Inferior parietal cortex (tissue), 1 donor: ENCODE measurements around the gene GJD2.

ENCODE experiments used
- DNase-seq: peaks from one replicate; pipeline ENCODE4 v3.0.0-alpha.2; 2016; ENCODE audit errors: extremely low spot score

GJD2 gene

DNA sequence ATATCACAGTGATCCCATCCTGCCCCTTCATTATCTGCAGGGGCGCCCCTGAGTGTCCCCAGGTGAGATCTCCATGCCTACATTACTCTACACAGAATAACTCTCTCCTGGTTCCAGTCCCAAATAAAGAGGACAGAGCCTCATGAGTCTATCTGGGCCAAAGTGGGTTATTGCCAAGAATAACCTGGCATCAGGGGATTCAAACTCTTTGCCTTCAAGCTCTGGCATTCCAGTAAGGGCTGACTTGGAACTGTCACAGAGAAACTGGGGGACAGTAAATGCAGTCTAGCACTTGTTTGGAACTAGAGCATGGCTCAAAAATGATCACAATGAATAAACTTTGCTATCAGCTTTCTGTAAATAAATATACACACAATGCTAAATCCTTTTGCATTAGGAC lies 30.3 kb downstream of the GJD2 start:
- no peak for DNase-seq

DNA sequence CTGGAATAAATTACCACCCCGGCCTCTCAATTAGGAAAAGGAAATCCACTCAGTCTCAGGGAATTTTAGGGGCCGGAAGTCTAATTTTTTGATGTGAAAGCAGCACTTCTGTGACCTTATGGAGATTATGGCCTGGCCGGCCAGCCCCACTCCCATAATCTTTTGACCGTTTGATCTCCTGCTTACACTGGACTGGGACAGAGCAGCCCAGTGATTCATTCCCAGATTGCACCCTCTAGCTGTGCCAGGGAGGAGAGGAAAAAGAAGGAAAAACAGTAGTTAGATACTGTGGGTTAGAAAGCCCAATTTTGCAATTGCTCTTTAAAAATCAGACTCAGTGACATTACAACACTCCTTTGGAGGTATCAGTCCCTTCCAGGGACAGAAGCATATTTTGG lies 32.4 kb downstream of the GJD2 start:
- peak; percentile 39 for DNase-seq

DNA sequence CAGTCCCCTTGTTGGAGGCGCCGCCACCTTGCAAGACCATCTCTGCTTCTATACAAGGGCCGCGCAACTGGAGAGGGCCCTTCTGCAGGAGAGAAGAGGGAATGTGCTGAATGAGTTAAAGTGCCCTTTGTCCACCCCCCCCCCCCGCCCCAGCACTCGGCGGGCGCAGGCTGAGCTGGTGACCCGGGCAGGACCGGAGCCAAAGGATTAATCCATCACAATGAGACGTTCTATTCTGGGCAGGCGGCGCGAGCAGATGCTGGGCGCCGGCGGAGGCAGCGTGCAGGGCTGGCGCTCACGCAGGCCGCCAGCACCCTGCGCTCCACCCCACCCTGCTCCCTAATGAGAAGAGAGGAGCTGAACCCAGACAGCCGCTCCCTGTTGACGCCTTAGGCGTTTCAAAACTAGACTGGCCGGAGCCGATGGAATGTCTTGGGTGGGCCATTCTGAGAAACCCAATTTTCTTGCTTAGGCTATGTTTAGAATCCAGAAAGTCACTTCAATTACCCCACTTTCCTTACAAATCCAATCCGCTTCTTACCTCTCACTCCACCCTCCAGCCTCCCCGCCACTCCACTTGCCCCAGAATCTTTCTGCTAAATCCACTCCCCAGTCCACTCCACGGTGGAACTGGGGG lies 32.9 kb downstream of the GJD2 start:
- DNase-seq = peak; percentile 38

DNA sequence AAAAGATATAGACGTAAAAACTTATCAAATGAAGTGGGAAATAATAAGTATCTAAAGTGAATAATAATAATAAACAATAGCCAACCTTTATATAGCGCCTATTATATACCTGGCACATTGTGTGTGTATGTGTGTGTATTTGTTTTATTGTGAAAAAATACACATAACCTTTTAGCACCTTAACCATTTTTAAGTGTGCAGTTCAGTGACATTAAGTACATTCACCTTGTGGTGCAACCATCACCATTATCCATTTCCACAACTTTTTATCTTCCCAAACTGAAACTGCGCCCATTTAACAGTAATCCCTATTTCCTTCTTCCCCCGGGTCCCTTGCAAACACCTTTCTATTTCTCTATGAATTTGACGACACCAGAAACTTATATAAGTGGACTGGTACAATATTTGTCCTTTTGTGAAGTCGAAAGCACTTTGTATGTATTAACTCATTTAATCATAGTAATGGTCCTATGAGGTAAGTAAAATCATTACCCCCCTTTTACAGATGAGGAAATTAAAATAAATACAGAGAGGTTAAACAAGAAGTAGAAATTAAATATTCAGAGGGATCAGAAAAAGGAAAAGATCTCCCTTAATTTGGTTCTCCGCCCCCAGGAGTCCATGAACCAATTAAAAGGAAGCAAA lies 33.5 kb downstream of the GJD2 start:
- no peak for DNase-seq

DNA sequence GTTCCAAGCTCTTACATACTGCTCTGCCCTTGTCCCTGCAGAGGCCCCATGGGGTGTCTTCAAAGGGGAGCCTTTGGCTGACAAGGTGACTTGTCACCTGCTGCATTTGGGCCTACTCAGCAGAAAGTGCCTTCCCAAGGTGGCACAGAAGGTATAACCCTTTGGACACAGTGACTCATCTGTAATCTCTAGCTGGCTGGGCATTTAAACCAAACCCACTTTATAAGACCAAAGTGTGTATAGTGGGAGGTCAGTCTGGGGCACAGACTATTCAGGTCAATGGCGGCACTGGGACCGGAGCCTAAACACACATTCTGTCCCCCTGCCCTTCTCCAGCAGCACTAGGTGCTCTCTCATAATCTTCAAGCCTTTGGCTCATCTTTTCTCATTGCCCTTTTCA lies 35.1 kb downstream of the GJD2 start:
- no peak for DNase-seq

DNA sequence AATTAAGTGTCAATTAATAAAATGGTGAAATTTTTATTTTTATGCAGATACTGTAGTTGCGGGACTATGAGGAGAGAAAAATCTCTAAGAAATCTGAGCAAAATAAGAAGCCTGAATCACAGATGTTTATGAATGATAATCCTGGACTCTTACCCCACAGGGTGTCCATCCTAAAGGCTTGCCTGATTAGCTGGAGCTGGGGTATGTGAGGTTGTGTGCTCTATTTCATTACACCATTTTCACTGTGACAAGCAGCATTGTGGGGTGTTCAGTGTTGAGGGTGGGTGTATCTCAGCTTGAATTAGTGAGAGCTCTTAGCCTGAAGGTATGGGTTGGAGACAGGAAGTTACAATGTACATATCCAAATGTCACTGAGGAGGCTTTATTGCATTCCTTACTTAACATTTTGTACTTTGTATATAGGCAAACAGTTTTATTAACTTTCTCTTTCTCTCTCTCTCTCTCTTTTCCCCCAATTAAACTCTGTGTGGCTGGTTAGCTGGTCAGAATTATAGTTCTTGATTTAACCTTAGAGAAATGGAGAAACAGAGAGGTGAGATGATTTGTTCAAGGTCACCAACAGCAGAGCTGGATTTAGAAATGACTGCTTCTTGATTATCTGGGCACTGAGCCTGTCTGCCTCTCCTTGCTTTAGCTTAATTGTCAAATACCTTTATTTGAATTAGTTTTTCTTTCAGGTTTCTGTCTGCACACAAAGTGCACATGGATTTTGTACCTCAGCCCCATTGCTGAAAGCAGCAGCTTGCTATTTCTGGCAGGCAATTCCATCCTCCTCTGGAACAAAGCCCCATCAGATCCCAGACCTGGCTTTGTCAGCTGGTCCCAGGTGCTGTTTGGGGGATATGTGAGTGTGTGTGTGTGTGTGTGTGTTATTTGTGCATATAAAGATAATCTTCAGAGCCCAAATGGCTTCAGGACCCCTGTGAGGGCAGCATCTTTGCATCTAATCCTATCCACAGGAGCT lies 35.8 kb downstream of the GJD2 start:
- no peak for DNase-seq

DNA sequence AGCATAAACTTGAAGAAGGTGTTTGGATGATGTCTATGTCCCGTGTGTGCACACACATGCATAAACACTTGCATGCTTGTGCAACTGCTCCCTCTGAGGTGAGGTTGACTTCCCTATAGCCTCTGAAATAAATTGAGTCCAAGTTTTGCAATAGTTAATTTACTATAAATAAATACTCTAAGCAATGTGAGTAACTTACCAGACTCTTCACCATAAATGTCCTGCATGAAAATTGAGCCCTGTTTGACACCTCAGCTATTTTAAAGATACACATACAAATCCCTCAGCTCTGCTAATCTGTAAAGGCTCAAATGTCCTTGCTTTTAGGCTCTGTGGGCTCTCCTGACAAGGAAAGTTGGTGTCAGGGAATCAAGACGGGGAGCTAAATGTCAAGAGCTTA lies 37.1 kb downstream of the GJD2 start:
- no peak for DNase-seq

DNA sequence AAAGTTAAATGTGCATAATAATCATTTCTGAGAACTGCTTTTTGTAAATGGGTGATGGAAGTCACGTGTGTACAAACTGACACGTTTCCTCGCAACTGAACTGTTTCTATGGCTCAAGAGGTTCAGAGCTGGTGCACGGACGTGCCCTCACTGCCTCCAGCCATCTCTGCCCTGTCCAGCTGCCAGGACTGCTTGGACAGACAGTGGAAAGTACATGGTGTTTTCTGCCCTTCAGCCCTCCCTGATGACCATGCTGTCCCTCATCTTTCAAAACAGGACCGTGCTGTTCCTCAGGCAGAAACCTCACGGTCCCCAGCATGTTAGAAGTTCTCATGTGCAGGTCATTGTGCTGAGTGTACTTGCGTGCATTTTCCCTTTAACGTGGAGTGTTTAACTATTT lies 38.7 kb downstream of the GJD2 start:
- no peak for DNase-seq

DNA sequence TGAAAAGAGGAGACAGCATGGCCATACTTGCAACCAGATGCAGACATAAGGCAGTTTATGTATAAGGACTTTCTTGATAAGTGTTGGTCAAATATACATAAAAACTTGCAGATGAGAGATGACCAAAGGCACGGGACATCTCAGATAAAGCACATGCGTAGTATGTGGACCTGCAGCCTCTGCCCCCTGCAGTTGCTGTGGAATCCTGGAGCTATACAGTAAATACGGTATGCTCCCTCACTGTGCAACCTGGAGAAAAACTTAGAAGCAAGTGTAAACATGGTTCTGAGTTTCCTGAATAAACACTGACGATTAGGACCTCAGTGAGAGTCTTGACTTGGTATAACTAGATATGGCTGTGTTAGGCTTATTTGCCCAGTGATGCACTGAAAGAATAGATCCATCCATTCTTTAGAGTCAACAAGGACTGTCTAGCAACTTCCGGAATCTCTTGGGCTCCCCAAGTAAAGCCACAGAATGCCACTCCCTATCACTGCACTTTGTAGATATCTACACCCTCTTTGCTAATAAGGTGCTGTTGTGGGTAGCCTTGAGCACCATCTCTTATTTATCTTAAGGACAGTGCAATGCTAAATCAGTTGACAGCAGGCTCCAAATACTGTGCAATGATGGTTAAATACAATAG lies 40.2 kb downstream of the GJD2 start:
- no peak for DNase-seq

DNA sequence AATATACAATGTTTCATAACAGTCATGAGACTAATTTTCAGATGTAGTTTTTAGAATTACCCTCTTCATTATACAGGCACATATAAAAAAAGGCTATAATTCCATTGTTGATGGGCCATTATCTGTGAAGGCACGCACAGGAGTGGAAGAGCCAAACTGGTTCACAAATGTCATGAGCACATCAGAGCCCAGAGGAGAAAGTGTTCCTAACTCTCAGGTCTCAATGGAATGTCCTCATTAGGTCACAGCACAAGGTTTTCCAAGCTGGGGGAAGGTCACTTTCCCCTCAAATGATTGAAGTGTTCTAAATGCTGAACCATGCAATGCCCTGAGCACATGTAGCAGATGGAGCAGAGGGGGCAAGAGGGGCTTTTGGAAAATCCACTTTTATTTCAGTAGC lies 41.2 kb downstream of the GJD2 start:
- DNase-seq = no peak

DNA sequence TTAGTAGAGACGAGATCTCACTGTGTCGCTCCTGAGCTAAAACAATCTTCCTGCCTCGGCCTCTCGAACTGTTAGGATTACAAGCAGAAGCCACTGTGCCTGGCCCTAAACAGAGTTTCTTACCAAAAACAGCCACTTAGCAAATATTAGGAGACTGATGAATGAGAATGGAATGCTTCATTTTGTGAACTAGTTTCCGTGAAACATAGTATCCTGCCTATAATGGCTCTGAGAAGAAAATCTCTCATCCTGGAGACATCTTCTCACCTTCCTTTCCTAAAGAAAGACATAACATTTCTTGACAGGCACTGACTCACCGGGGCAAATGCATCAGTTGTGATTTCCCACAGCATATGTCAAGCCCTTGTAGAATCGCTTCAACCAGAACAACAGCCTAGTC lies 44.9 kb downstream of the GJD2 start:
- no peak for DNase-seq

DNA sequence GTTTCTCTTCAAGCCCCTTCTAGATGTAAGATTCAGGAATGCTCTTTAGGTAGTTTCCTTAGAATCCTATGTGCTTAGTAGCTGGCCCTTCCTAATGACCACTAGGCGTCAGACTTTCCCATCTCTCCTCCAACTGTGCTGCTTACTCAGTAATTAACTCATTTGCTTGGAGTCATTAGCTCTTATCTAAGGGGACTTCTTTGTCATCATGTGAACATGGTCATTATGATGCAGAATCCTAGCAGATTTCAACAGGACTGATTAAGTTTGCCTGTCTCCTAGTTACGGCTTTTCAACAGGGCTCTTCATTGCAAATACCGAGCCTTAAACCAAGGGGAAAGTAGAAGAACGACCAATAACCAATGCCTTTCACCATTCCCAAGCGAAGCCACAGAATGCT lies 46.4 kb downstream of the GJD2 start:
- DNase-seq = peak; percentile 79

DNA sequence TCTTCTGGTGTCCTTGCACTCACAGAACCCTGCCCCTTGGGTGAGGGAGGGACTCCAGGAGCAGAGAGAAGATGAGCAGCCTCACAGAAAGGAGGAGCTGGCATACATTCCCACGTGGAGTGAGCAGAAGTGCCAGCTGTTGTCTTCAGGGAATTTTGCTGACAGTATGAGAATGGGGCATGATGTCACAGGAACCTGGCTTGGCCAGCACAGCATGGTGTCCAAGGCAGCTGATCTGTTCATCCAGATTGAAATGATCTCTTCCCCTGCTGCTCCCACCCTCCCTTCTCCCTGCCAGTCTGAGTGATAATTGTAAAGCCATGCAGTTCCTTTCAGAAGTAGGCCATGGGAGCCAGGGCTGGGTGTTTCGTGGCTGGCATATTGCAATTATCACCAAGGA lies 53.3 kb downstream of the GJD2 start:
- DNase-seq = no peak
